ENCODE measurements around the gene CHPF. TPM values are rescaled to one million over a fixed set of nuclear protein-coding genes. Genes with fewer than 3 reads are reported as not detected.

CHPF gene, protein sequence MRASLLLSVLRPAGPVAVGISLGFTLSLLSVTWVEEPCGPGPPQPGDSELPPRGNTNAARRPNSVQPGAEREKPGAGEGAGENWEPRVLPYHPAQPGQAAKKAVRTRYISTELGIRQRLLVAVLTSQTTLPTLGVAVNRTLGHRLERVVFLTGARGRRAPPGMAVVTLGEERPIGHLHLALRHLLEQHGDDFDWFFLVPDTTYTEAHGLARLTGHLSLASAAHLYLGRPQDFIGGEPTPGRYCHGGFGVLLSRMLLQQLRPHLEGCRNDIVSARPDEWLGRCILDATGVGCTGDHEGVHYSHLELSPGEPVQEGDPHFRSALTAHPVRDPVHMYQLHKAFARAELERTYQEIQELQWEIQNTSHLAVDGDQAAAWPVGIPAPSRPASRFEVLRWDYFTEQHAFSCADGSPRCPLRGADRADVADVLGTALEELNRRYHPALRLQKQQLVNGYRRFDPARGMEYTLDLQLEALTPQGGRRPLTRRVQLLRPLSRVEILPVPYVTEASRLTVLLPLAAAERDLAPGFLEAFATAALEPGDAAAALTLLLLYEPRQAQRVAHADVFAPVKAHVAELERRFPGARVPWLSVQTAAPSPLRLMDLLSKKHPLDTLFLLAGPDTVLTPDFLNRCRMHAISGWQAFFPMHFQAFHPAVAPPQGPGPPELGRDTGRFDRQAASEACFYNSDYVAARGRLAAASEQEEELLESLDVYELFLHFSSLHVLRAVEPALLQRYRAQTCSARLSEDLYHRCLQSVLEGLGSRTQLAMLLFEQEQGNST
- 87.3 and 89.2 TPM in 2 replicates for total RNA-seq (2014; rRNA removed; shearing (Covaris generic))

DNA sequence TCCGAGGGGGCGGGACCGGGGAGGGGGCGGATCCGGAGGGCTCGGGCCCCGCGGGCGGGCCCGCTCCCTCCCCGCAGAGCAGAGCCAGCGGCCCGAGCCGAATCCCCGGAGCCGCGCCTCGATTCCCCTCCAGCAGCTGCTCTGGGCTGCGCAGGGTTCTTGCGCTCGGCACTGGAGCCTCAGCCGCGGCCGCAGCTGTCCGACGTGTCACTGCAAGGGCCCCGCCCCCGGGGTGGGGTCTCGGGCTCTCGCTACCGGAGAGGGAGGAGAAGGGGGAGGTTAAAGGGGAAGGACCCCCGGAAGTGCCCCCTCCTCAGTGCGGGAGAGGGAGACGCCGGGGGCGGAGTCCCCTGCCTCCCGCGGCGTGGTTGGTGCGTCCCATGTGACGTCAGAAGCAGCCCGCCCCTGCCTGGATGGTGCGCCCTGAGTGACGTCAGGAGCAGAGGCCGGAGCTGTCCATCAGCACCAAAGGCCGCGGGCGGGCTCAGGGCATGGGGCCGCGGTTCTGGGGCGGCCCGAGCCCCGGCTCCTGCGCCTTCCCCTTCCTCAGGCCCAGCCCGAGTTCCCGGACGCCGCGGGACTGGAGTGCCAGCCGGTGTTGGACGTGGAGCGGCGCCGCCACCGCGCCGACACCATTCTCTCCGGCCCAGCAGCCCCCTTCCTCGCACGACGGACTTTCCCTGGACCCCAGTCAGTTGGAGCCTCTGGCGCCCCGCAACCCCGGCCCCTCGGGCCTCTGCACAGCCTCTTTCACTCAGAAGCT is at the start of gene CHPF, which contains the start of gene TMEM198:
Gene CHPF (minus strand): TSS at position 214 of the 763 bp plus-strand sequence. CDS start 271 bp downstream, outside the sequence.
Gene TMEM198 (plus strand): TSS at position 433 of the 763 bp plus-strand sequence. CDS start 700 bp downstream, outside the sequence.
- peak; percentile 96 for DNase-seq (ENCODE audit: low spot score)
- in situ Hi-C loops (cut with HindIII; ENCODE audit: low sequenced_read_pairs): no loop called here

DNA sequence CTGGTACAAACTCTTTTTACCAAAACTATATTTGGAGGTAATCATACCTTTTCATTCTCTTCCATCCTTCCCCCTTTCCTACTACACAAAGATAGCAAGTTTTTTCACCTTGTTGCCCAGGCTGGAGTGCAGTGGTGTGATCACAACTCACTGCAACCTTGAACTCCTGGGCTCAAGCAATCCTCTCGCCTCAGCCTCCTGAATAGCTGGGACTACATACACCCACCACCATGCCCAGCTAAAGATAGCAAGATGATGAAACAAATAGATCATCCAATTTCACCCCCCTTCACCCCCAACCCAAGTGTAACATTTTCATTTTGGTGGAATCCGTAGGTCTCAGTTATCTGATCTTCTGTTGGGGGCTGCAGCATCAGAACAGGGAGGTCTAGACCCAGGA is 49.5 kb upstream of the CHPF start:
- in situ Hi-C loops (cut with HindIII; ENCODE audit: low sequenced_read_pairs): no loop called here
- no peak for DNase-seq (ENCODE audit: low spot score)

DNA sequence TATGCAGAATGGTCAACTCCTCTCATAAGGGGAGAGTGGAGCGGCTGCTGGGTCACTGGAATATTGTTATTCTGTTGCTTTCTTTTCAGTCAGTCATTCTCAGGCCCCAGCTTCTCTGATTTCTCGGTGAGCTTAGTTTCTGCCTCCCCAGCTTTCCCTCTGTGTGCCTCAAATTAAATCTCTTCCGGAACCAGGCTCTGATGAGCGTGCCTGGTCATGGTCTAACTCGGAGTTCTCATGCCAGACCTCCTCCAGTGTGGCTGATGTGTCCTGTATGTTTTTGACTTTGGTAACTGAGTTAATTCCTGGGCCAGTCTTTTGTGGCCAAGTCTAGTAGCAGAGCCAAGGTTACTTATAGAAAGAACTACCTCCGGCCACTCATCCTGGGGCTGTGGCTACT is 49.1 kb upstream of the CHPF start:
- in situ Hi-C loops (cut with HindIII; ENCODE audit: low sequenced_read_pairs): no loop called here
- no peak for DNase-seq (ENCODE audit: low spot score)

DNA sequence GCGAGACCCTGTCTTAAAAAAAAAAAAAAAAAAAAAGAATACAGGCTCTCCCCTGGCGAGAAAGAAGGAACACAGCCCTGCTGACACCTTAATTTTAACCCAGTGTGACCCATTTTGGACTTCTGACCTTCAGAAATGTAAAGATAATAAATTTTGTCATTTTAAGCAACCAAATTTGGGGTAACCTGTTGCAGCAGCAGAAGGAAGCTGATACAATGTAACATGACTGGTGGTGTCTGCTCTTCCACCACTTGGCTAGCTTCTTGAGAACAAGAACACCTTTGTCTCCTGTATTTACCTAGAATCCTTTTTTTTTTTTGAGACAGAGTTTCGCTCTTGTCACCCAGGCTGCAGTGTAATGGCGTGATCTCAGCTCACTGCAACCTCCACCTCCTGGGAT is 47.5 kb upstream of the CHPF start:
- no peak for DNase-seq (ENCODE audit: low spot score)
- in situ Hi-C loops (cut with HindIII; ENCODE audit: low sequenced_read_pairs): no loop called here

DNA sequence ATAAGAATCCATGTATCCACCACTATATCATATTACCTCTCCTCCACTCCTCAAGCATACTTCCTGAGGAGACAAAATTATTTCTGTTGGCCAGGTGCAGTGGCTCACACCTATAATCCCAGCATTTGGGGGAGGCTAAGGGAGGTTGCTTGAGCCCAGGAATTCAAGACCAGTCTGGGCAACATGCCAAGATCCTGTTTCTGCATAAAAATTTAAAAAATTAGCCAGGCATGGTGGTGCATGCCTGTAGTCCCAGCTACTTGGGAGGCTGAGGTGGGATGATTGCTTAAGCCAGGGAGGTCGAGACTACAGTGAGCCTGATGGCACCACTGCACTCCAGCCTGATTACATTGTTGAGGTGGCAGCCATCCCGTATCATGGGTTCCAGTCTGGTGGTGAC is 37.7 kb upstream of the CHPF start:
- DNase-seq (ENCODE audit: low spot score): no peak
- in situ Hi-C loops (cut with HindIII; ENCODE audit: low sequenced_read_pairs): no loop called here

DNA sequence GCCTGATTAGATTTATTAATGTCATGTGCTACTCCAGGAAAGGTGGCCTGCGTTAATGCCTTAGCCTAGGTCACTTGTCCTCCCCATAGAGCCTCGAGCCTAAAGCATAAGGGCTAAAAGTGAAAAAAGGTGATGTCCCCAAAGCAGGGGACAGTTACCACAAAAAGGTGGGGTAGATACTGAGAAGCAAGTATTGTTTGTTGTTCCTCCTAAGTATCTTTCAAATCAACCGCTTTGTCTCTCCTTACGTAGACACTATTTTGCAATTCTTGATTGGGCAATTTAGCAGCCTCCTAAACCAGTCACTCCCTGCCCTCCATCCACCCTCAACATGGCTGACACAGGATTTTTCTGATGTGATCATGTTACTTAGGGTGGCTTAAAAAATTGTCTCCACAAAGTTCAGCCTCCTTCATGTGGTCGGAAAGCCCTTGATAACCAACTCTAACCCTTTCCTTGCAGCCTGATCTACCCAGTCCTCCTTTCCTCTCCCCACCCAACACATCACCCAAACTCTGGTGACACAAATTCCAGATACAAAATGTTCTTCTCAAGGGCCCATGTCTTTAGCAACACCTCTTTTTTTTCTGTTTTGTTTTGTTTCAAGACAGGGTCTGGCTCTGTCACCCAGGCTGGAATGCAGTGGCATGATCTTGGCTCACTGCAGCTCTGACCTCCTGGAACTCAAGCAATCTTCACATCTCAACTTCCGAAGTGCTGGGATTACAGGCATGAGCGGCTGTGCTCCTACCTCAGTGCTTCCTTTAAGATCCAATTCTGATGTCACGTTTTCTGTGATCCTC is 35.4 kb upstream of the CHPF start:
- in situ Hi-C loops (cut with HindIII; ENCODE audit: low sequenced_read_pairs): no loop called here
- no peak for DNase-seq (ENCODE audit: low spot score)

DNA sequence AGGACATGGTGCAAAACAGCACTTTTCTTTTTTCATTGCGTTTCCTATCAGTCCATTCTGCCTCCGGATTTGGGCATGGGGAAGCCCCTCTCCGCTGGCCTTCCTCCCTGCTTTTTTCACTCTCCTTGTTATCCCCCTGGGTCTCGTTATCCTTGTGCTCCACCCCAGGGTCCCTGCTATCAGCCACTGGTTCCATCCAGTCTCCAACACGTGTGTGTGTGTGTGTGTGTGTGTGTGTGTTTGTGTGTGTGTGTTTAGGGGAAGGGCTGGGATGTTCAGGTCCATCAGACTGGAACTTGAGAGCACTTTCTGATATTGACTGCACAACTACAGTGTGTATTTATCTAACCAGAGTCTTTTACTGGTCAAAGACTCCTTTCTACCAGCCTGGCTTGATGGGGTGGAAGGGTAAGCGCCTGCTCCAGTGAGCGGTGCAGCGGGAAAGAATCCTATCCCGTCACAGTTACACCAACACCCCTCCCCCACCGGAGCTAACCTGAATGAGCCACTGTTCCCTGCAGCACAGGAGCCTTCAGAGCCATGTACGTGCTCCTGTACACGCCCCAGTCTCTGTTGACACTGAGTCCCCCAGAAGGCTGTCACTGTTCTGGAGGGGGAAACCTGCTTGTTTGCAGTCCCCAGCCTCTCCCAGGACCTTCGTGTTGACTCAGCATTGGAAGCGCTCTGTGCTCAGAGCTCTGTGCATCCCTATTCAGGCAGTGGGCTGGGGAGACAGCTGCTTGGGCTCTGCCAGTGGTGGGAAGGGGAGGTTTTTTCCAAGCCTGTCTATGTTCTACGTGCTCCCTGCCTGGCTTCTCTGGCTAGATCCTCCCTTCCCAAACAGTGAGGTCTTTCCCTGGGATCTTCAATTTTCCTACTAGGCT is 33.1 kb upstream of the CHPF start:
- no peak for DNase-seq (ENCODE audit: low spot score)
- in situ Hi-C loops (cut with HindIII; ENCODE audit: low sequenced_read_pairs): no loop called here

DNA sequence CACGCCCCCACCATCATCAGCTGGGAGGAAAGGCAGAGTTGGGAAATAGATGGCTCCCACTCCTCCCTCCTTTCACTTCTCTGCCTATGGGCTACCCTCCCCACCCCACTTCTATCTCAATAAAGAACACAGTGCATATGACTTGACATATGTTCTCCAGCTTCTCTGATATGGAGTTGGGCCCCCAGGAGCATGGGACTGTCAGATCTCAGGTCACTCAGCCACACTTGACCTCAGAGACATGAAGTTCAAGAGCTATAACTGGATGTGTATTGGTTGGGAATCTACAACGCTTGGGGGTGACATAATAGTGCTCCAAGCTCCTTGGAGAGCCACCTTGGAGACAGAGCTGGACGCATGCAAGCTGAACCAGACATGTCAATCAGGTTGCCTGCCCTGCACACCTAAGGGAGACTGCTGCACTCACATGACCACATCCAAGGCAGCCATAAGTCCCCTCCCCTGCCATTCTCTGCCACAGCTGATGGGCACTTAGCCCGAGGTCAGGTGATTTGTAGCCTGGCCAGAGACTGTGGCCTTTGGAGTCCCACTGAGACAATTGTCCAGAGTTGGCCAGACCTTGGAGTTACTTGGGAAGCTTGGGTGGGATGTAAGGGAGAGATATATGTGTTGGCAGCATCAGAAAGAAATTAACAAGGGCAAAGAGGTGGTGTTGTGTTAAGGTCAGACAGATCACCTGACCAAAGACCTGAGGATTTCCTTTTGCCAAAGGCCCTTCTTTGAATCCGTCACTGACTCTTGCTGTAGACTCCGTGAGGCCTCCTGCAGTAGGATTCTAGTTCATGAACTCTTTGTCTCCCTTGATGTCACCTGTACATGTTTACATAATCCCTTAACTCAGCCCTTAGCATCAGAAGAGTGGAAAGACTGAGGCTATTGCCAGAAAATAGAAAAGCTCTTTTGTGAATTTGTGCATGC is 32.2 kb upstream of the CHPF start:
- no peak for DNase-seq (ENCODE audit: low spot score)
- in situ Hi-C loops (cut with HindIII; ENCODE audit: low sequenced_read_pairs): no loop called here

DNA sequence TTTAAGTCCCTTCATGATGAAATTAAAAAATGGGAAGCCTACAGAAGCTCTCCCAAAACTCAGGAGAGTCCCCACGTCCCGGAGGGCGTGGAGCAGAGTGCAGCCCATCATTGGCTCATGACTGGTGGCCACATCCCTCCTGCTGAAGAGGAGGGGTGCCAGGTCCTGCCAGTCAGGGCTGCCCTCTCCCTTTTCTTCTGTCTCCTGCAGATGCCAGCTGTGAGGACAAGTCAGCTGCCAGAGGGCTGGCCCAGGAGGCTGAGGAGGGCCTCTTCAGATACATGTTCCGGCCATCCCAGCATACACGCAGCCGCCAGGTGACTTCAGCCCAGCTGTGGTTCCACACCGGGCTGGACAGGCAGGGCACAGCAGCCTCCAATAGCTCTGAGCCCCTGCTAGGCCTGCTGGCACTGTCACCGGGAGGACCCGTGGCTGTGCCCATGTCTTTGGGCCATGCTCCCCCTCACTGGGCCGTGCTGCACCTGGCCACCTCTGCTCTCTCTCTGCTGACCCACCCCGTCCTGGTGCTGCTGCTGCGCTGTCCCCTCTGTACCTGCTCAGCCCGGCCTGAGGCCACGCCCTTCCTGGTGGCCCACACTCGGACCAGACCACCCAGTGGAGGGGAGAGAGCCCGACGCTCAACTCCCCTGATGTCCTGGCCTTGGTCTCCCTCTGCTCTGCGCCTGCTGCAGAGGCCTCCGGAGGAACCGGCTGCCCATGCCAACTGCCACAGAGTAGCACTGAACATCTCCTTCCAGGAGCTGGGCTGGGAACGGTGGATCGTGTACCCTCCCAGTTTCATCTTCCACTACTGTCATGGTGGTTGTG is 31.1 kb upstream of the CHPF start:
- in situ Hi-C loops (cut with HindIII; ENCODE audit: low sequenced_read_pairs): no loop called here
- DNase-seq (ENCODE audit: low spot score): no peak

DNA sequence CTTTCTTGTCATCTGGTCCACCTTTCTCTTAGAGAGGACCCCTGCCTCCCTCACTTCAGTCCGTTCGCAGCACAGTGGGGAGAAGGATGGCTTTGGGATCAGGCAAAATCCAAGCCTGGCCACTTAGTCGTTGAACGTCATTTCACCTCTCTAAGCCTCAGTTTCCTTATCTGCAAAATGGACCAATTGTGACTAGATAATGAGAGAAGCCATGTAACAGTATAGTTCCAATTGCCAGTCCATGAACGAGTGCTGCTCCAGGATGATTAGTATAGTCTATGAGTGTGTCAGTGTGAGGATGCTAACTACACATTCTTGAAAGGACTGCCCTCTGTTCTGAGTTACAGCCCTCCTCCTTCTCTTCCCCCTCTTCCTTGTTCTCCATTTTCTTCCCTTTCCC is 29.6 kb upstream of the CHPF start:
- no peak for DNase-seq (ENCODE audit: low spot score)
- in situ Hi-C loops (cut with HindIII; ENCODE audit: low sequenced_read_pairs): no loop called here

DNA sequence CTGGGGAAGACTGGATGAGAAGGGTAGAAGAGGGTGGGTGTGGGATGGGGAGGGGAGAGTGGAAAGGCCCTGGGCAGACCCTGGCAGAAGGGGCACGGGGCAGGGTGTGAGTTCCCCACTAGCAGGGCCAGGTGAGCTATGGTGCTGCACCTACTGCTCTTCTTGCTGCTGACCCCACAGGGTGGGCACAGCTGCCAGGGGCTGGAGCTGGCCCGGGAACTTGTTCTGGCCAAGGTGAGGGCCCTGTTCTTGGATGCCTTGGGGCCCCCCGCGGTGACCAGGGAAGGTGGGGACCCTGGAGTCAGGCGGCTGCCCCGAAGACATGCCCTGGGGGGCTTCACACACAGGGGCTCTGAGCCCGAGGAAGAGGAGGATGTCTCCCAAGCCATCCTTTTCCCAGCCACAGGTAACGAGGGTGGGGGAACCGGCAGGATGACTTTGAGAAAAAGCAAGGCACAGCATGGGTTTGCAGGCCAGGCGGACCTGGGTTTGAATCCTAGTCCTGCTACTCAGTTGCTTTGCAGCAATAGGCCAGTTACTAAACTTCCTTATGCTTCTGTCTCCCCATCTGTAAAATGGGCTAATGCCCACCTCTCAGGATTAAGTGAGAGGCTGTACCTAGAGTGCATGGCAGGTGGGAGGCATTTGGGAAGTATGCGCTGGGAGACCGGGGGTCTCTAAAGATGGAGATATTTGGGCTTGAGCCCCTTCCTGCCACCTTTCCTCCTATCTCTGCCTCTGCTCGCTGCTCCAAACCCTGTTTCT is 28.8 kb upstream of the CHPF start, which contains the start of gene INHA:
Gene INHA (plus strand): TSS at position 74 of the 765 bp plus-strand sequence. CDS start 65 bp downstream, at position 139.
- no peak for DNase-seq (ENCODE audit: low spot score)
- in situ Hi-C loops (cut with HindIII; ENCODE audit: low sequenced_read_pairs): no loop called here

DNA sequence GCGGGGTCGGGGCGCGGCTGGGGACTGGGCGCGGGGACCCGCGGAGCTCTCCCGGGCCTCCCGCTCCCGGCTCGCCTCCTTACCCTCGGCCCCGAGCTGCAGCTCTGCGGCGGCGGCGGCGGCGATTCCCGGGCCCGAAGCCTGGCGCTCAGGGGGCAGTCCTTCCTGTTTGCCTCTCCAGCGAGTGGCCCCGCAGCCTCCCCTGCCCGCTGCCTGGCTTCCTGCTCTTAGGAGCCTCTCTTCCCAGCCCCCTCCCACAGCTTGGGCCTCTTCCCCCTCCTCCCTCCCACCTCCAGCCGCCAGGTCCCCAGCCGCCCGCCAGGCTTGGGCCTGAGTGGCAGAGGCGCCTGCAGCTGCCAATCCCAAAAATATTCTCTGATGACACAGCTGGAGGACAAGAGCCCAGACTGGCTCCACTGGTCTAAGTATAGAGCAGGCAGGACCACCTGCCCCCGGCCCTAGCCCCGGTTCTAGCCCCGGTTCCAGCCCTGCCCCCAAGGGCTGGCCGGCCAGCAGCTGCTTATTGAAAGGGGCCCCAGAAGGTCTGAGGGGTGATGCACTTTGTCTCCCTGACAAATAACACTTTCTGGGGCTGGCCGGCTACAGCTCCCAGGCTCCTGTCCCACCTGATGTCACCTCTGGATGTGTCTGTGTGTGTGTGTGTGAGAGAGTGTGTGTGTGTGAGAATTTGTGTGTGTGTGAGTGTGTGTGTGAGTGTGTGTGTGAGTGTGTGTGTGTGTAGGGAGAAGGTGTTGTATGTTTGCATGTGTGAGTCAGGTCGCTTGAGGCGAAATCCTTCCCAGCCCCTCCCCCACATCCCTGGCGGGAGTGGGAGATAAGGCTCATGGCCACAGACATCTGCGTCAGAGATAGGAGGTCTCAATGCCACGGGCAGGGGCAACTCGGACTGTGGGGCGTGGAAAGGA is 28.0 kb upstream of the CHPF start, which contains the start of gene OBSL1:
Gene OBSL1 (minus strand): TSS at position 229 of the 926 bp plus-strand sequence. CDS start 307 bp downstream, outside the sequence.
- peak; percentile 69 for DNase-seq (ENCODE audit: low spot score)
- in situ Hi-C loops (cut with HindIII; ENCODE audit: low sequenced_read_pairs): no loop called here

DNA sequence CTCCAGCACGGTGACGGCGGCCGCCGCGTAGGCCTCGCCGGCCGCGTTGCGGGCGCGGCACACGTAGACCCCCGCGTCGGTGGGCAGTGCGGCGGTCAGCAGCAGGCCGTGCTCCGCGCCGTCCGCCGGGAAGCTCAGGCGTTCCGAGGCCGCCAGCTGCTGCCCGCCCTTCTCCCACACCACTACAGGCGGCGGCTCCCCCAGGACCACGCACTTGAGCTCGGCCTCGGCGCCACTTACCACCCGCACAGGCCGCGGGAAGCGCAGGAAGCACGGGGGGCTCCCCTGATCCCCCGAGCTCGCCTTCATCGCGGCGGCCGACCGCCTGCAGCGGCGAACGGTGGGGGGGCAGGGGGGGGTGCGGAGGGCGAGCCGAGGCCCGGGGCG is 27.3 kb upstream of the CHPF start:
- in situ Hi-C loops (cut with HindIII; ENCODE audit: low sequenced_read_pairs): no loop called here
- peak; percentile 17 for DNase-seq (ENCODE audit: low spot score)

Data from G401 (cell line).